ENCODE measurements around the gene SLC9A9. TPM values are rescaled to one million over a fixed set of nuclear protein-coding genes. Genes with fewer than 3 reads are reported as not detected.

SLC9A9 gene
- total and polyA plus RNA-seq, 4 donors, result 3.3 to 15.0 (median 6.1) TPM

- TF ChIP-seq ZBTB33 (IDR thresholded peaks at IDR 0.05) (no peak), RXRA (IDR thresholded peaks at IDR 0.05) (no peak), EGR1 (IDR thresholded peaks at IDR 0.05; ENCODE audit: low read depth in 2 of 2) (no peak), RAD21 (IDR thresholded peaks at IDR 0.05) (no peak), FOXA2 (IDR thresholded peaks at IDR 0.05) (no peak), YY1 (IDR thresholded peaks at IDR 0.05) (no peak), NR2F2 (IDR thresholded peaks at IDR 0.05) (no peak)
These were observed 140.4 kb downstream of the SLC9A9 start (continued) for GRCh38 chr3:143707848-143708247.

- TF ChIP-seq FOXA2 (IDR thresholded peaks at IDR 0.05) (no peak), TAF1 (conservative IDR thresholded peaks at IDR 0.05) (no peak), HNF4G (IDR thresholded peaks at IDR 0.05) (no peak), SP1 (IDR thresholded peaks at IDR 0.05) (no peak), GABPA (IDR thresholded peaks at IDR 0.05 in 1 of 2, conservative IDR thresholded peaks at IDR 0.05 in 1 of 2) (no peak)
- no peaks in the 10 kb centered on the region for H3K36me3 ChIP-seq (ENCODE audit: control insufficient read depth in 4 of 4, insufficient read depth in 3 of 4, low read depth in 1 of 4, low read length in 3 of 4)
- H3K9ac ChIP-seq (ENCODE audit: low read depth in 1 of 2, low read length in 2 of 2), result no peak overlapping the region
- no peaks in the 10 kb centered on the region for H3K4me1 ChIP-seq (ENCODE audit: control insufficient read depth in 4 of 4, insufficient read depth in 4 of 4, low read length in 3 of 4)
- H3K27ac ChIP-seq (ENCODE audit: low read depth in 1 of 2, low read length in 2 of 2), result no peak overlapping the region
- no peak for DNase-seq (ENCODE audit: low spot score)
- H3K4me3 ChIP-seq (ENCODE audit: low read depth in 1 of 3, low read length in 3 of 3), result no peak overlapping the region
- H3K9me3 ChIP-seq (ENCODE audit: control insufficient read depth in 4 of 4, low read length in 3 of 4), result no peaks in the 10 kb centered on the region
- WGBS, result 79% methylated on average over 1 of the region's 1 CpG
- no peaks in the 10 kb centered on the region for H3K27me3 ChIP-seq (ENCODE audit: control insufficient read depth in 4 of 4, insufficient read depth in 4 of 4, low read length in 3 of 4)
These were observed 147.8 kb downstream of the SLC9A9 start for GRCh38 chr3:143700431-143700975.

- H3K27ac ChIP-seq (ENCODE audit: low read depth in 1 of 2, low read length in 2 of 2), result no peak overlapping the region
- no peaks in the 10 kb centered on the region for H3K36me3 ChIP-seq (ENCODE audit: control insufficient read depth in 4 of 4, insufficient read depth in 3 of 4, low read depth in 1 of 4, low read length in 3 of 4)
- no peaks in the 10 kb centered on the region for H3K9me3 ChIP-seq (ENCODE audit: control insufficient read depth in 4 of 4, low read length in 3 of 4)
- no peak overlapping the region for H3K4me3 ChIP-seq (ENCODE audit: low read depth in 1 of 3, low read length in 3 of 3)
- no peak overlapping the region for H3K9ac ChIP-seq (ENCODE audit: low read depth in 1 of 2, low read length in 2 of 2)
- H3K4me1 ChIP-seq (ENCODE audit: control insufficient read depth in 4 of 4, insufficient read depth in 4 of 4, low read length in 3 of 4), result no peaks in the 10 kb centered on the region
- no peak for DNase-seq (ENCODE audit: low spot score)
- H3K27me3 ChIP-seq (ENCODE audit: control insufficient read depth in 4 of 4, insufficient read depth in 4 of 4, low read length in 3 of 4), result no peaks in the 10 kb centered on the region
- WGBS, result 78% methylated on average over 3 of the region's 3 CpGs
- TF ChIP-seq REST (IDR thresholded peaks at IDR 0.05) (no peak), FOXA2 (IDR thresholded peaks at IDR 0.05) (no peak), HNF4A (conservative IDR thresholded peaks at IDR 0.05) (no peak), CTCF (IDR thresholded peaks at IDR 0.05; ENCODE audit: low read depth, low read length, missing input control) (no peak), NR2F2 (IDR thresholded peaks at IDR 0.05) (no peak)
These were observed 148.8 kb downstream of the SLC9A9 start for GRCh38 chr3:143699424-143699823.
